ENCODE measurements around the gene HIGD1A. TPM values are rescaled to one million over a fixed set of nuclear protein-coding genes. Genes with fewer than 3 reads are reported as not detected.

The HIGD1A gene
- polyA plus RNA-seq, 1 of the 3 experiments (the other 2 are of a cell fraction), result 72.1 TPM

DNA sequence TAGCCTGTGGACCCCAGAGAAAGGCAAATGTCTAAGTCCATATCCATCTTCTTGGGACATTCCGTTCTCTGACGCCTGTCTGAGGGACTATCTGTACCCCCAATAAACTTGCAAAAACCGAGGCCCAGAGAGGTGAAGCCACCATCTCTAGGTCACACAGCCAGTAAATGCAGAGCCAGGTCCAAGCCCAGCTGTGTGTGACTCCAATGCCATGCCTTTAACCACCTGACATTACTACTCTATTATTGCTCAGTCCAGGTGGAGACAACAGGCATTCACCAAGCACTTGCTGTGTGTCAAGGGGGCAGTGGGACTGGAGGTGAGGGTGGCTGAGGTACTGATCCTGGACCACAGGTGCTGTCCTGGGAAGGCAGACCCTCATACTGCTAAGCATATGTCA lies 46.0 kb upstream of the HIGD1A start:
- peaks cover 8% of the 10 kb centered on the region; the same call in 1 of the 2 replicates for H3K27me3 ChIP-seq (ENCODE audit: insufficient read depth)
- no peak for DNase-seq
- no peaks in the 10 kb centered on the region for H3K79me2 ChIP-seq (ENCODE audit: insufficient read depth)
- H3K36me3 ChIP-seq (replicated peaks in 1 of 2; ENCODE audit: control insufficient read depth in 1 of 2, insufficient read depth in 2 of 2, low read length in 1 of 2), result no peaks in the 10 kb centered on the region
- no peaks in the 10 kb centered on the region for H3K9me2 ChIP-seq
- TF ChIP-seq GATA2 (CRISPR knock-in tag; IDR thresholded peaks at IDR 0.05) (no peak), EZH2phosphoT487 (IDR thresholded peaks at IDR 0.05; ENCODE audit: borderline replicate concordance, low read depth) (no peak), RFX5 (IDR thresholded peaks at IDR 0.05; ENCODE audit: low read length) (no peak), YY1 (IDR thresholded peaks at IDR 0.05; ENCODE audit: low read depth) (no peak), TAF1 (IDR thresholded peaks at IDR 0.05; ENCODE audit: borderline replicate concordance, low read depth, low read length) (no peak), TCF12 (IDR thresholded peaks at IDR 0.05) (no peak), EP300 (IDR thresholded peaks at IDR 0.05; ENCODE audit: borderline replicate concordance in 1 of 2, low read depth in 1 of 2, low read length in 1 of 2) (no peak), FOXM1 (IDR thresholded peaks at IDR 0.05; ENCODE audit: low read depth) (no peak), JUND (IDR thresholded peaks at IDR 0.05) (no peak), SMC3 (IDR thresholded peaks at IDR 0.05; ENCODE audit: low read depth, low read length) (no peak), NRF1 (IDR thresholded peaks at IDR 0.05; ENCODE audit: low read depth, low read length) (no peak), MXI1 (IDR thresholded peaks at IDR 0.05; ENCODE audit: low read depth, low read length) (no peak)
- TF ChIP-seq, protein P1, sequence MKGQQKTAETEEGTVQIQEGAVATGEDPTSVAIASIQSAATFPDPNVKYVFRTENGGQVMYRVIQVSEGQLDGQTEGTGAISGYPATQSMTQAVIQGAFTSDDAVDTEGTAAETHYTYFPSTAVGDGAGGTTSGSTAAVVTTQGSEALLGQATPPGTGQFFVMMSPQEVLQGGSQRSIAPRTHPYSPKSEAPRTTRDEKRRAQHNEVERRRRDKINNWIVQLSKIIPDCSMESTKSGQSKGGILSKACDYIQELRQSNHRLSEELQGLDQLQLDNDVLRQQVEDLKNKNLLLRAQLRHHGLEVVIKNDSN (IDR thresholded peaks at IDR 0.05; ENCODE audit: borderline replicate concordance, low read depth), result no peak
- TF ChIP-seq, protein P2, sequence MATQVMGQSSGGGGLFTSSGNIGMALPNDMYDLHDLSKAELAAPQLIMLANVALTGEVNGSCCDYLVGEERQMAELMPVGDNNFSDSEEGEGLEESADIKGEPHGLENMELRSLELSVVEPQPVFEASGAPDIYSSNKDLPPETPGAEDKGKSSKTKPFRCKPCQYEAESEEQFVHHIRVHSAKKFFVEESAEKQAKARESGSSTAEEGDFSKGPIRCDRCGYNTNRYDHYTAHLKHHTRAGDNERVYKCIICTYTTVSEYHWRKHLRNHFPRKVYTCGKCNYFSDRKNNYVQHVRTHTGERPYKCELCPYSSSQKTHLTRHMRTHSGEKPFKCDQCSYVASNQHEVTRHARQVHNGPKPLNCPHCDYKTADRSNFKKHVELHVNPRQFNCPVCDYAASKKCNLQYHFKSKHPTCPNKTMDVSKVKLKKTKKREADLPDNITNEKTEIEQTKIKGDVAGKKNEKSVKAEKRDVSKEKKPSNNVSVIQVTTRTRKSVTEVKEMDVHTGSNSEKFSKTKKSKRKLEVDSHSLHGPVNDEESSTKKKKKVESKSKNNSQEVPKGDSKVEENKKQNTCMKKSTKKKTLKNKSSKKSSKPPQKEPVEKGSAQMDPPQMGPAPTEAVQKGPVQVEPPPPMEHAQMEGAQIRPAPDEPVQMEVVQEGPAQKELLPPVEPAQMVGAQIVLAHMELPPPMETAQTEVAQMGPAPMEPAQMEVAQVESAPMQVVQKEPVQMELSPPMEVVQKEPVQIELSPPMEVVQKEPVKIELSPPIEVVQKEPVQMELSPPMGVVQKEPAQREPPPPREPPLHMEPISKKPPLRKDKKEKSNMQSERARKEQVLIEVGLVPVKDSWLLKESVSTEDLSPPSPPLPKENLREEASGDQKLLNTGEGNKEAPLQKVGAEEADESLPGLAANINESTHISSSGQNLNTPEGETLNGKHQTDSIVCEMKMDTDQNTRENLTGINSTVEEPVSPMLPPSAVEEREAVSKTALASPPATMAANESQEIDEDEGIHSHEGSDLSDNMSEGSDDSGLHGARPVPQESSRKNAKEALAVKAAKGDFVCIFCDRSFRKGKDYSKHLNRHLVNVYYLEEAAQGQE (IDR thresholded peaks at IDR 0.05; ENCODE audit: low read depth, low read length), result no peak
- no peaks in the 10 kb centered on the region for H3K9me3 ChIP-seq
- no peak overlapping the region for H3K27ac ChIP-seq (ENCODE audit: low read depth in 2 of 2, low read length in 1 of 2)
- WGBS (ENCODE audit: low lambda C conversion rate), result 68% methylated on average over 3 of the region's 3 CpGs
- CTCF ChIA-PET, result interaction anchor here (1.0 to 3.8 kb wide), 5 partner anchors 10 to 31 kb away, joined by 3 to 21 read pairs (median 11); no protein-coding TSS in a partner anchor
- H3K4me1 ChIP-seq (ENCODE audit: control insufficient read depth in 1 of 2, insufficient read depth in 2 of 2, low read depth in 1 of 2, low read length in 1 of 2), result peaks cover 0 to 32% of the 10 kb centered on the region in 2 experiments; a peak in 1 of 4 replicates
- no peaks in the 10 kb centered on the region for H4K20me1 ChIP-seq (ENCODE audit: insufficient read depth)
- H3K4me3 ChIP-seq (ENCODE audit: low read depth in 2 of 2, low read length in 1 of 2), result no peak overlapping the region
- POLR2A ChIA-PET, result no interaction called here
- no peaks in the 10 kb centered on the region for H3F3A ChIP-seq (replicated peaks; ENCODE audit: insufficient read depth)
- no peak overlapping the region for H3K9ac ChIP-seq
- no peak overlapping the region for H2AFZ ChIP-seq (ENCODE audit: low read depth)
- H3K4me2 ChIP-seq, result no peak overlapping the region

DNA sequence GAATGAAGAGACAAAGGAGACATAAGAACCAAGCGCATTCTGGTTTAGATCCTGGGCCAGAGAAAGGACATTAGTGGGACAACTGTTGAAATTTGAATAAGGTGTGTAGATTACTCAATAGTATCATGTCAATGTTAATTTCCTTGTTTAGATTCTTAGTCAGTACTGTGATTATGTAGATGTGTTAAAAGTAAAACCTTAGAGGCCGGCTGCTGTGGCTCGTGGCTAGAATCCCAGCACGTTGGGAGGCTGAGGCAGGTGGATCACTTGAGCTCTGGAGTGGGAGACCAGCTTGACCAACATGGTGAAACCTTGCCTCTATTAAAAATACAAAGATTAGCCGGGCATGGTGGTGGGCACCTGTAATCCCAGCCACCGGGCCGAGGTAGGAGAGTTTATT lies 44.7 kb upstream of the HIGD1A start:
- Histone ChIP-seq H3K9me3 (no peaks in the 10 kb centered on the region), H3K27me3 (ENCODE audit: insufficient read depth) (peaks cover 4% of the 10 kb centered on the region; the same call in 1 of the 2 replicates), H2AFZ (ENCODE audit: low read depth) (no peak overlapping the region), H3K9ac (no peak overlapping the region), H3K36me3 (replicated peaks in 1 of 2; ENCODE audit: control insufficient read depth in 1 of 2, insufficient read depth in 2 of 2, low read length in 1 of 2) (no peaks in the 10 kb centered on the region), H3K4me1 (ENCODE audit: control insufficient read depth in 1 of 2, insufficient read depth in 2 of 2, low read depth in 1 of 2, low read length in 1 of 2) (peaks cover 0 to 32% of the 10 kb centered on the region in 2 experiments; a peak in 1 of 4 replicates), H3K4me3 (ENCODE audit: low read depth in 2 of 2, low read length in 1 of 2) (no peak overlapping the region), H3K79me2 (ENCODE audit: insufficient read depth) (no peaks in the 10 kb centered on the region), H3K27ac (ENCODE audit: low read depth in 2 of 2, low read length in 1 of 2) (no peak overlapping the region), H4K20me1 (ENCODE audit: insufficient read depth) (no peaks in the 10 kb centered on the region), H3K9me2 (no peaks in the 10 kb centered on the region), H3F3A (replicated peaks; ENCODE audit: insufficient read depth) (no peaks in the 10 kb centered on the region), H3K4me2 (no peak overlapping the region)
- DNase-seq, result no peak
- ChIA-PET POLR2A (no interaction called here), CTCF (interaction anchor here (0.6 to 3.3 kb wide), 3 partner anchors 9 to 612 kb away, joined by 3 to 11 read pairs (median 4); no protein-coding TSS in a partner anchor)
- 69% methylated on average over 7 of the region's 7 CpGs for WGBS (ENCODE audit: low lambda C conversion rate)
- TF ChIP-seq CHD2 (IDR thresholded peaks at IDR 0.05; ENCODE audit: low read length, partially characterized antibody), result no peak
- TF ChIP-seq TEAD4 (IDR thresholded peaks at IDR 0.05; ENCODE audit: borderline replicate concordance, insufficient read depth), result no peak
- TF ChIP-seq, protein P3, sequence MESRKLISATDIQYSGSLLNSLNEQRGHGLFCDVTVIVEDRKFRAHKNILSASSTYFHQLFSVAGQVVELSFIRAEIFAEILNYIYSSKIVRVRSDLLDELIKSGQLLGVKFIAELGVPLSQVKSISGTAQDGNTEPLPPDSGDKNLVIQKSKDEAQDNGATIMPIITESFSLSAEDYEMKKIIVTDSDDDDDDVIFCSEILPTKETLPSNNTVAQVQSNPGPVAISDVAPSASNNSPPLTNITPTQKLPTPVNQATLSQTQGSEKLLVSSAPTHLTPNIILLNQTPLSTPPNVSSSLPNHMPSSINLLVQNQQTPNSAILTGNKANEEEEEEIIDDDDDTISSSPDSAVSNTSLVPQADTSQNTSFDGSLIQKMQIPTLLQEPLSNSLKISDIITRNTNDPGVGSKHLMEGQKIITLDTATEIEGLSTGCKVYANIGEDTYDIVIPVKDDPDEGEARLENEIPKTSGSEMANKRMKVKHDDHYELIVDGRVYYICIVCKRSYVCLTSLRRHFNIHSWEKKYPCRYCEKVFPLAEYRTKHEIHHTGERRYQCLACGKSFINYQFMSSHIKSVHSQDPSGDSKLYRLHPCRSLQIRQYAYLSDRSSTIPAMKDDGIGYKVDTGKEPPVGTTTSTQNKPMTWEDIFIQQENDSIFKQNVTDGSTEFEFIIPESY (IDR thresholded peaks at IDR 0.05; ENCODE audit: borderline replicate concordance, low read depth), result no peak
- TF ChIP-seq ELF1 (IDR thresholded peaks at IDR 0.05), result no peak
- TF ChIP-seq EZH2phosphoT487 (IDR thresholded peaks at IDR 0.05; ENCODE audit: borderline replicate concordance, low read depth), result no peak
- no peak for TF ChIP-seq MEF2A (IDR thresholded peaks at IDR 0.05; ENCODE audit: borderline replicate concordance, low read depth)
- no peak for TF ChIP-seq GABPA (IDR thresholded peaks at IDR 0.05; ENCODE audit: low read depth)
- TF ChIP-seq RXRA (IDR thresholded peaks at IDR 0.05; ENCODE audit: borderline replicate concordance, low read depth), result no peak
- TF ChIP-seq FOXJ3 (CRISPR knock-in tag; IDR thresholded peaks at IDR 0.05), result no peak
- TF ChIP-seq JUND (IDR thresholded peaks at IDR 0.05), result no peak
- TF ChIP-seq, protein P4, sequence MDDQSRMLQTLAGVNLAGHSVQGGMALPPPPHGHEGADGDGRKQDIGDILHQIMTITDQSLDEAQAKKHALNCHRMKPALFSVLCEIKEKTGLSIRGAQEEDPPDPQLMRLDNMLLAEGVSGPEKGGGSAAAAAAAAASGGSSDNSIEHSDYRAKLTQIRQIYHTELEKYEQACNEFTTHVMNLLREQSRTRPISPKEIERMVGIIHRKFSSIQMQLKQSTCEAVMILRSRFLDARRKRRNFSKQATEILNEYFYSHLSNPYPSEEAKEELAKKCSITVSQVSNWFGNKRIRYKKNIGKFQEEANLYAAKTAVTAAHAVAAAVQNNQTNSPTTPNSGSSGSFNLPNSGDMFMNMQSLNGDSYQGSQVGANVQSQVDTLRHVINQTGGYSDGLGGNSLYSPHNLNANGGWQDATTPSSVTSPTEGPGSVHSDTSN (IDR thresholded peaks at IDR 0.05), result no peak

Measured in SK-N-SH (cell line).